ENCODE measurements around the gene SASH3. TPM values are rescaled to one million over a fixed set of nuclear protein-coding genes. Genes with fewer than 3 reads are reported as not detected.
"Not testable (repeated sequence)": the region's sequence is repeated elsewhere in the genome, so short reads cannot be mapped to it uniquely, and the experiment has no call there.

Gene SASH3
- total RNA-seq, 1 donor = not detected

DNA sequence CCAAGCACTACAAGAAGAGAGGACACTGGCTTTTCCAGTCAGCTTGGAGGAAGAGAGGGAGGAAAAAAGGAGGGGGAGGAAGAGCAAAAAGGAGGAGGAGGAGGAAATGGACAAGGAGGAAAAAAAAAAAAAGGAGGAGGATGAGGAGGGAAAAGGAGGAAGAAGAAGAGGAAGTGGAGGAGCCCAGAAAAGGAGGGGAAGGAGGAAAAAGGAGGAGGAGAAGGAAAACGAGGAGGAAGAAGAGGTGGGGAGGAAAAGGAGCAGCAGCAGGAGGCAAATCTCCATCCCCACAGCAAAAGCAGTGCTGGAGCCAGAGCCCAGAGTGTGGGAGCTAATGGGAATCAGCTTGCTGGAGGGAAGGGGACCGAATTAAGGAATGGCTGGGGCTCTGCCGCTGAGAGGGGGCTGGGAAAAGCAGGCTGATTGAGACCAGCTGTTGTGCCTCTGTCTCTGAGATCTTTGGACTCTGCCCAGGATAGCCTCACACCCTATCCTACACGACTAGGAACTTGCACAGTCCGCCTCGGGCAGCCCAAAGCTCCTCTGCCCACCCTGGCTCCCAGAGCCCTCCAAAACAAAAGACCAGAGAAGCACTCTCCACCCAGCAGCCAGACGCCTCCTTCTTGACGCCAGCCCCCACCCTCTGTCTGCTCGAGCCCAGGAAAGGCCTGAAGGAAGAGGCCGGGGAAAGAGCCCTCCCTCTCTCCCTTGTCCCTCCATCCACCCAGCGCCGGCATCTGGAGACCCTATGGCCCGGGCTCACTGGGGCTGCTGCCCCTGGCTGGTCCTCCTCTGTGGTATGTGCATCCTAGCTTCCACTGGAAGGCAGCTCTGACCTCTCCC is 41.1 kb upstream of the SASH3 start, which contains the start of gene XPNPEP2:
Gene XPNPEP2, plus strand, starts transcription at position 514 of the 843 bp plus-strand sequence. Its CDS starts 235 bp downstream, at position 749.
- no peak within 1 kb of the TSS for H3K4me3 ChIP-seq (ENCODE audit: low read depth, low read length)
- TF ChIP-seq, protein P1, sequence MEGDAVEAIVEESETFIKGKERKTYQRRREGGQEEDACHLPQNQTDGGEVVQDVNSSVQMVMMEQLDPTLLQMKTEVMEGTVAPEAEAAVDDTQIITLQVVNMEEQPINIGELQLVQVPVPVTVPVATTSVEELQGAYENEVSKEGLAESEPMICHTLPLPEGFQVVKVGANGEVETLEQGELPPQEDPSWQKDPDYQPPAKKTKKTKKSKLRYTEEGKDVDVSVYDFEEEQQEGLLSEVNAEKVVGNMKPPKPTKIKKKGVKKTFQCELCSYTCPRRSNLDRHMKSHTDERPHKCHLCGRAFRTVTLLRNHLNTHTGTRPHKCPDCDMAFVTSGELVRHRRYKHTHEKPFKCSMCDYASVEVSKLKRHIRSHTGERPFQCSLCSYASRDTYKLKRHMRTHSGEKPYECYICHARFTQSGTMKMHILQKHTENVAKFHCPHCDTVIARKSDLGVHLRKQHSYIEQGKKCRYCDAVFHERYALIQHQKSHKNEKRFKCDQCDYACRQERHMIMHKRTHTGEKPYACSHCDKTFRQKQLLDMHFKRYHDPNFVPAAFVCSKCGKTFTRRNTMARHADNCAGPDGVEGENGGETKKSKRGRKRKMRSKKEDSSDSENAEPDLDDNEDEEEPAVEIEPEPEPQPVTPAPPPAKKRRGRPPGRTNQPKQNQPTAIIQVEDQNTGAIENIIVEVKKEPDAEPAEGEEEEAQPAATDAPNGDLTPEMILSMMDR (IDR thresholded peaks at IDR 0.05; ENCODE audit: insufficient read depth, low read depth, low read length) = no peak
- peak; percentile 21 for DNase-seq (ENCODE audit: low read depth)

DNA sequence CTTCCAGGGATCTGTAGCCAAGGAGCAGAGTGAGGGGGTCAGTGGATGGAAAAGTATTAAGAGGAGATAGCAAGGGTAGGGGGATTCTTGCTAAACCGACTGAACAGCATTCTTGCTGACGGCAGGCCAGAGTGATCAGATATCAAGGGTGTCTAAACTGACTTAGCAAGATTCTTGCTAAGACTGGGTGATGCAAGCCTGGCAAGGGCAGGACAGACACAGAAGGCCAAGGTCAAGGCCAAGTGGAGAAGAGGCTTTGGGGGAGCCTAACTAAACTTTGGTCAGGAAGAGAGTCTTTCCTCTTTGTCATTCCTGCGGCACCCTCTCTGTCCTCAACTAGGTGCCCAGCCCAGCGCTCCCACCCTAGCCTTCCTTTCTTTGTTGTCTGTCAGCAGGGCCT is 40.2 kb upstream of the SASH3 start:
- peak; percentile 6 for DNase-seq (ENCODE audit: low read depth)
- TF ChIP-seq, protein P1 (IDR thresholded peaks at IDR 0.05; ENCODE audit: insufficient read depth, low read depth, low read length) = no peak
- no peak overlapping the region for H3K4me3 ChIP-seq (ENCODE audit: low read depth, low read length)

DNA sequence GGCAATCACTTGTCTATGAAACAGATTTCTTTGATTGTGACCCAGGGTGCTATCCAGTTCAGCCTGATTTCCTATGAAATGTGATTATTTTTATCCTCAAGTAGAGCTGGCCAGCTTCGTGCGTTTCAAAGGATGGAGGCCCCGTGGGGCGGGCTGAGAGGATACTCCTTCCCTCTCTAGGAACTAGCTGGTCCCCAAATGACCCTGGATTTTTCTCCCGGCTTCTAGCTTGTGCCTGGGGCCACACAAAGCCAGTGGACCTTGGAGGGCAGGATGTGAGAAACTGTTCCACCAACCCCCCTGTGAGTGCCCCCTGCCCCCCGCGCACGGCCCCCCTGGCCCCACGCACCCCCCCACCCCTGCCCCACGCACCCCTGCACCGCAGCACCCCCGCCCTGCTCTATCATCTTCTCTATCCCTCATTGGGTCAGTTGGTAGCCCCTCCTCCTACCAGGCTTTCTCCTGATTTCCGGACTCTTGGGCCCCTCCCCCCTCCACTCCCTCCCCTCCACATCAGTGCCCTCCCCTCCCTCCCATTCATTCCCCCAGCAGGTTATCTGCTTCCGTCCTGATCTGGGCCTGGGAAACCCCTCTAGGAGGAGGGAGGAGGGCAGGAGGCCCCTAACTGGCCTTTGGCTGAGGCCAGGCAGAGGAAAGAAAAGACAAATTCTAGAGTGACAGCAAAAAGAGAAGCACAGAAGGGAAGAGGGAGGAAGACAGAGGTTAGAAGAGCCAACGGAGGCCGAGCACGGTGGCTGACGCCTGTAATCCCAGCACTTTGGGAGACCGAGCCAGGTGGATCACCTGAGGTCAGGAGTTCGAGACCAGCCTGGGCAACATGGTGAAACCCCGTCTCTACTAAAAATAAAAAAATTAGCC is 37.6 kb upstream of the SASH3 start:
- no peak for DNase-seq (ENCODE audit: low read depth)
- no peak overlapping the region for H3K4me3 ChIP-seq (ENCODE audit: low read depth, low read length)
- TF ChIP-seq, protein P1 (IDR thresholded peaks at IDR 0.05; ENCODE audit: insufficient read depth, low read depth, low read length) = no peak

DNA sequence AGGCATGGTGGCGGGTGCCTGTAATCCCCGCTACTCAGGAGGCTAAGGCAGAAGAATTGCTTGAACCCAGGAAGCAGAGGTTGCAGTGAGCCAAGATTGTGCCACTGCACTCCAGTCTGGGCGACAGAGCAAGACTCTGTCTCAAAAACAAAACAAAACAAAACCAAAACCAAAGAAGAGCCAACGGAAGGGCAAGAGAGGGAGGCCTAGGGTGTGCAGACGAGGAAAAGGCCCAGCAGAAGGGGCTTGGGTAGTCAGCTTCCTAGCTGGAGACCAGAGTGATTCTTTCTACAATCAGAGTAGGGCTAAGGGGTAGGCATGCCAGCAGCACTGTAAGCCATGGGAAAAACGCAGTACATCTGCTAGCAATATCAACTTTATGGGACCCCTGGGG is 37.0 kb upstream of the SASH3 start:
- not testable (repeated sequence) for DNase-seq (ENCODE audit: low read depth); H3K4me3 ChIP-seq (ENCODE audit: low read depth, low read length)

DNA sequence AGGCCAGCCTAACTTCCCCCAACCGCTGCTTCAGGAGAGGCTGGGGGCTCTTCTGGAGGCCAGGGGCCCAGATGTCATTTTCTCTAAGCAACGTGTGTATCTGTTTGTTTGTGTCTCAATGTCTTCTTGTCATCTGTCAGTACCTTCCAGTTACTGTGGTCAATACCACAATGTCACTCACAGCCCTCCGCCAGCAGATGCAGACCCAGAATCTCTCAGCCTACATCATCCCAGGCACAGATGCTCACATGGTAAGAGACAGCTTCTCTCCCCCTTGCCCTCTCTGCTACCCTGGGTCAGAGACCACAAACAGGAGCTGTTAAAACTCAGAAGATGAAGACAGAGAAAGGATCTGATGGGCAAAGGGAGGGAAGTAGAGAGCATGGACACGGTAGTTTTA is 35.9 kb upstream of the SASH3 start:
- no peak for DNase-seq (ENCODE audit: low read depth)
- TF ChIP-seq, protein P1 (IDR thresholded peaks at IDR 0.05; ENCODE audit: insufficient read depth, low read depth, low read length) = no peak
- no peak overlapping the region for H3K4me3 ChIP-seq (ENCODE audit: low read depth, low read length)

DNA sequence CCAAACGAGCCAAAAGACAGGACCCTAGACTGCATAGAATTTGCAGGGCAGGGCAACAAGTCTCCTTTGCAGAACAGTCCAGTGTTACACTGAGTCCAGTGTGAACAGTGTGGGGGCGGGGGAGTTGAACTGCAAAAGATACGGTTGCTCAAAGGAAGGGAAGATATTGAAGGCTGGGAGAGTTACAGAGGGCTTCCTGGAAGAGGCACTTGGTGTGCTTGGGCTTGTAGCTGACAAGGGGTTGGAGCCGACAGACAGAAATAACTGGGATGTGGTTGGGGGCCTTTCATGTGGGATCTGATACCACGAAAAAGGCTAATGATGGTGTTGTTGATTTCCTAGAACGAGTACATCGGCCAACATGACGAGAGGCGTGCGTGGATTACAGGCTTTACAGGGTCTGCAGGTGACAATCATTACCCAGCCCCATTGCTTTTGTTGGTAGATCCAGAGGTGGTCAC is 34.9 kb upstream of the SASH3 start:
- TF ChIP-seq, protein P1 (IDR thresholded peaks at IDR 0.05; ENCODE audit: insufficient read depth, low read depth, low read length) = no peak
- no peak for DNase-seq (ENCODE audit: low read depth)
- H3K4me3 ChIP-seq (ENCODE audit: low read depth, low read length) = no peak overlapping the region
